Activated CD8-positive, alpha-beta T cell treated with anti-CD3 and anti-CD28 coated beads for 36 hours (primary cell): ENCODE measurements around the gene RELN. TPM values are rescaled to one million over a fixed set of nuclear protein-coding genes. Genes with fewer than 3 reads are reported as not detected.
"Not testable (repeated sequence)": the region's sequence is repeated elsewhere in the genome, so short reads cannot be mapped to it uniquely, and the experiment has no call there.

ENCODE experiments used
- ATAC-seq: fragments of 200-7000 bp; cut with Tn5 transposase; one replicate; pipeline ENCODE4 v1.10.0; 2021; ENCODE audit warnings: mild to moderate bottlenecking, moderate library complexity
- CTCF ChIA-PET: fragments of 350-600 bp; sonication (Branson Sonifier 250); formaldehyde crosslinking; loops from one replicate; lab custom pipeline; 2021; ENCODE audit warnings: antibody characterized with exemption; lab: Charles Lee
- POLR2A ChIA-PET: fragments of 350-600 bp; sonication (Branson Sonifier 250); formaldehyde crosslinking; loops from one replicate; lab custom pipeline; 2021; ENCODE audit warnings: antibody characterized with exemption; lab: Charles Lee
- DNase-seq: peaks from one replicate; pipeline ENCODE4 v3.0.0-alpha.2; 2020
- H3K27ac Mint-ChIP-seq: one replicate; pipeline ENCODE4 v1.8.0; 2021; ENCODE audit warnings: mild to moderate bottlenecking, mixed read lengths
- H3K27me3 Mint-ChIP-seq: one replicate; pipeline ENCODE4 v1.8.0; 2021; ENCODE audit warnings: mixed read lengths
- H3K36me3 Mint-ChIP-seq: one replicate; pipeline ENCODE4 v1.8.0; 2021; ENCODE audit warnings: low read depth, mixed read lengths
- H3K4me1 Mint-ChIP-seq: one replicate; pipeline ENCODE4 v1.8.0; 2021; ENCODE audit warnings: low read depth, mixed read lengths
- H3K4me3 Mint-ChIP-seq: one replicate; pipeline ENCODE4 v1.8.0; 2021; ENCODE audit warnings: mild to moderate bottlenecking, moderate library complexity, mixed read lengths
- H3K9me3 Mint-ChIP-seq: one replicate; pipeline ENCODE4 v1.8.0; 2021; ENCODE audit warnings: mixed read lengths
- intact Hi-C: fragments of 100-400 bp; cut with micrococcal nuclease; formaldehyde crosslinking; loops from one replicate; pipeline ENCODE4 v1.10.0; 2022
- total RNA-seq, 2 experiments: library from RNA; stranded (reverse); gene quantifications; one replicate each; pipeline ENCODE4 v1.2.3, GENCODE V29; 2021
- TF ChIP-seq, protein P1 (sequence below): fragments of 200-600 bp; IDR thresholded peaks from one replicate; pipeline ENCODE4 v1.8.0; 2022; ENCODE audit warnings: antibody characterized with exemption, mild to moderate bottlenecking

RELN gene
- total RNA-seq, 2 experiments from 2014 or later: not detected

DNA sequence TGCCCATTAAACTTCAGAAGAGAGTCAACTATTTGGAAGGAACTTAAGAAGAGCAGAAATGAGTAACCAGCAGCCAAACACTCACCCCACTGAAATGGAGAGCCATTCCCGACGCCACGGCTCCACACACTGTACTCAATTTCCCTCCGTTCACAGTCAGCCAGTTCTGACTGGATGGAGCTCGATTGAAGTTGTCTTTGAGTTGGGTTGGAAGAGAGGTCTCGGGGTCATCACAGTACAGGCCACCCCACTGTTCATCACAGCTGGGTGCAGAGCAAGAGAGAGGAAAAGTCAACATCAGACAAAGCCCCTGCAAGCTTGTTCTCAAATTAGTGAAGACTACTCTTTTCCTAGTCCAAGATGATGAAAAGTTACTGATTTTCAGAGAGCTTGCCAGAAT is 467.5 kb downstream of the RELN start:
- no peaks in the 10 kb centered on the region for H3K9me3 Mint-ChIP-seq
- ChIA-PET CTCF (no interaction called here), POLR2A (no interaction called here)
- DNase-seq (no peak), ATAC-seq (no peak)
- no peak overlapping the region for H3K27ac Mint-ChIP-seq
- H3K36me3 Mint-ChIP-seq: no peaks in the 10 kb centered on the region
- intact Hi-C loops: no loop called here
- no peaks in the 10 kb centered on the region for H3K4me1 Mint-ChIP-seq
- H3K27me3 Mint-ChIP-seq: peaks cover 5% of the 10 kb centered on the region
- H3K4me3 Mint-ChIP-seq: no peak overlapping the region
- TF ChIP-seq, protein P1, sequence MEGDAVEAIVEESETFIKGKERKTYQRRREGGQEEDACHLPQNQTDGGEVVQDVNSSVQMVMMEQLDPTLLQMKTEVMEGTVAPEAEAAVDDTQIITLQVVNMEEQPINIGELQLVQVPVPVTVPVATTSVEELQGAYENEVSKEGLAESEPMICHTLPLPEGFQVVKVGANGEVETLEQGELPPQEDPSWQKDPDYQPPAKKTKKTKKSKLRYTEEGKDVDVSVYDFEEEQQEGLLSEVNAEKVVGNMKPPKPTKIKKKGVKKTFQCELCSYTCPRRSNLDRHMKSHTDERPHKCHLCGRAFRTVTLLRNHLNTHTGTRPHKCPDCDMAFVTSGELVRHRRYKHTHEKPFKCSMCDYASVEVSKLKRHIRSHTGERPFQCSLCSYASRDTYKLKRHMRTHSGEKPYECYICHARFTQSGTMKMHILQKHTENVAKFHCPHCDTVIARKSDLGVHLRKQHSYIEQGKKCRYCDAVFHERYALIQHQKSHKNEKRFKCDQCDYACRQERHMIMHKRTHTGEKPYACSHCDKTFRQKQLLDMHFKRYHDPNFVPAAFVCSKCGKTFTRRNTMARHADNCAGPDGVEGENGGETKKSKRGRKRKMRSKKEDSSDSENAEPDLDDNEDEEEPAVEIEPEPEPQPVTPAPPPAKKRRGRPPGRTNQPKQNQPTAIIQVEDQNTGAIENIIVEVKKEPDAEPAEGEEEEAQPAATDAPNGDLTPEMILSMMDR: no peak

GRCh38 chr7:103504505-103505135 is 484.8 kb downstream of the RELN start:
- no peaks in the 10 kb centered on the region for H3K4me1 Mint-ChIP-seq
- TF ChIP-seq, protein P1: no peak
- intact Hi-C loops: no loop called here
- ATAC-seq: no peak
- no peaks in the 10 kb centered on the region for H3K9me3 Mint-ChIP-seq
- H3K4me3 Mint-ChIP-seq: no peak overlapping the region
- ChIA-PET POLR2A (no interaction called here), CTCF (no interaction called here)
- no peaks in the 10 kb centered on the region for H3K36me3 Mint-ChIP-seq
- DNase-seq: no peak
- peaks cover 9% of the 10 kb centered on the region for H3K27me3 Mint-ChIP-seq
- no peak overlapping the region for H3K27ac Mint-ChIP-seq

GRCh38 chr7:103501206-103501605 is 488.3 kb downstream of the RELN start:
- no peak overlapping the region for H3K27ac Mint-ChIP-seq
- TF ChIP-seq, protein P1: no peak
- H3K36me3 Mint-ChIP-seq: no peaks in the 10 kb centered on the region
- DNase-seq (no peak), ATAC-seq (no peak)
- no peak overlapping the region for H3K4me3 Mint-ChIP-seq
- POLR2A ChIA-PET: no interaction called here
- CTCF ChIA-PET: no interaction called here
- H3K4me1 Mint-ChIP-seq: no peaks in the 10 kb centered on the region
- H3K27me3 Mint-ChIP-seq: peaks cover 5% of the 10 kb centered on the region
- H3K9me3 Mint-ChIP-seq: no peaks in the 10 kb centered on the region
- intact Hi-C loops: no loop called here

GRCh38 chr7:103499976-103500375 is 489.5 kb downstream of the RELN start:
- H3K36me3 Mint-ChIP-seq: no peaks in the 10 kb centered on the region
- intact Hi-C loops: no loop called here

GRCh38 chr7:103487419-103487818 is 502.0 kb downstream of the RELN start:
- no peaks in the 10 kb centered on the region for H3K36me3 Mint-ChIP-seq
- intact Hi-C loops: no loop called here

More at GRCh38 chr7:103499976-103500375, 489.5 kb downstream of the RELN start:
- DNase-seq: no peak
- Mint-ChIP-seq H3K9me3 (no peaks in the 10 kb centered on the region), H3K4me3 (no peak overlapping the region), H3K27ac (no peak overlapping the region), H3K27me3 (peaks cover 4% of the 10 kb centered on the region), H3K4me1 (no peaks in the 10 kb centered on the region)
- POLR2A ChIA-PET: no interaction called here
- no peak for ATAC-seq
- TF ChIP-seq, protein P1: no peak
- CTCF ChIA-PET: no interaction called here

GRCh38 chr7:103486873-103487272 is 502.6 kb downstream of the RELN start:
- DNase-seq, POLR2A ChIA-PET, H3K36me3 Mint-ChIP-seq, H3K27ac Mint-ChIP-seq, H3K27me3 Mint-ChIP-seq, ATAC-seq, H3K9me3 Mint-ChIP-seq, intact Hi-C loops, CTCF ChIA-PET, H3K4me1 Mint-ChIP-seq, H3K4me3 Mint-ChIP-seq: not testable (repeated sequence)

More at GRCh38 chr7:103487419-103487818, 502.0 kb downstream of the RELN start:
- Mint-ChIP-seq H3K27ac (no peak overlapping the region), H3K4me1 (no peaks in the 10 kb centered on the region), H3K9me3 (no peaks in the 10 kb centered on the region), H3K27me3 (peaks cover 5% of the 10 kb centered on the region), H3K4me3 (no peak overlapping the region)
- DNase-seq (no peak), ATAC-seq (no peak)
- ChIA-PET CTCF (no interaction called here), POLR2A (no interaction called here)
- TF ChIP-seq, protein P1: no peak
